Measurements from ENCODE around the gene PSMD10. TPM values are rescaled to one million over a fixed set of nuclear protein-coding genes. Genes with fewer than 3 reads are reported as not detected.

The PSMD10 gene
- total RNA-seq, 1 donor from 2014 or later: 84.7 TPM

GRCh38 chrX:108049649-108050048, 41.7 kb downstream of the PSMD10 start:
- H3K4me3 Mint-ChIP-seq (ENCODE audit: low read depth): no peak overlapping the region
- no peaks in the 10 kb centered on the region for H3K9me3 Mint-ChIP-seq (ENCODE audit: low read depth)

GRCh38 chrX:108044554-108045256, 46.6 kb downstream of the PSMD10 start, which contains the start of gene VSIG1:
TSS of gene VSIG1 (plus strand) at chrX:108045065. CDS start at chrX:108045131, 66 bp downstream.
- no peaks in the 10 kb centered on the region for H3K27me3 Mint-ChIP-seq
- peak within 1 kb of the TSS; percentile 90 for H3K27ac Mint-ChIP-seq
- no peak for TF ChIP-seq CTCF (IDR thresholded peaks at IDR 0.05; ENCODE audit: unreplicated experiment)
- H3K9me3 Mint-ChIP-seq (ENCODE audit: low read depth): no peaks in the 10 kb centered on the region
- peak within 1 kb of the TSS; percentile 74 for H3K4me3 Mint-ChIP-seq (ENCODE audit: low read depth)
- no peaks in the 10 kb centered on the region for H3K36me3 Mint-ChIP-seq (ENCODE audit: insufficient read depth)
- peak; percentile 17 for DNase-seq (ENCODE audit: low spot score, unreplicated experiment)
- peaks cover 31% of the 10 kb centered on the region for H3K4me1 Mint-ChIP-seq (ENCODE audit: low read depth)

More at GRCh38 chrX:108049649-108050048, 41.7 kb downstream of the PSMD10 start:
- no peak for DNase-seq (ENCODE audit: low spot score, unreplicated experiment)
- Mint-ChIP-seq H3K36me3 (ENCODE audit: insufficient read depth) (no peaks in the 10 kb centered on the region), H3K4me1 (ENCODE audit: low read depth) (peaks cover 29% of the 10 kb centered on the region), H3K27me3 (no peaks in the 10 kb centered on the region), H3K27ac (peak overlapping the region; percentile 64)
- TF ChIP-seq CTCF (IDR thresholded peaks at IDR 0.05; ENCODE audit: unreplicated experiment): no peak

DNA sequence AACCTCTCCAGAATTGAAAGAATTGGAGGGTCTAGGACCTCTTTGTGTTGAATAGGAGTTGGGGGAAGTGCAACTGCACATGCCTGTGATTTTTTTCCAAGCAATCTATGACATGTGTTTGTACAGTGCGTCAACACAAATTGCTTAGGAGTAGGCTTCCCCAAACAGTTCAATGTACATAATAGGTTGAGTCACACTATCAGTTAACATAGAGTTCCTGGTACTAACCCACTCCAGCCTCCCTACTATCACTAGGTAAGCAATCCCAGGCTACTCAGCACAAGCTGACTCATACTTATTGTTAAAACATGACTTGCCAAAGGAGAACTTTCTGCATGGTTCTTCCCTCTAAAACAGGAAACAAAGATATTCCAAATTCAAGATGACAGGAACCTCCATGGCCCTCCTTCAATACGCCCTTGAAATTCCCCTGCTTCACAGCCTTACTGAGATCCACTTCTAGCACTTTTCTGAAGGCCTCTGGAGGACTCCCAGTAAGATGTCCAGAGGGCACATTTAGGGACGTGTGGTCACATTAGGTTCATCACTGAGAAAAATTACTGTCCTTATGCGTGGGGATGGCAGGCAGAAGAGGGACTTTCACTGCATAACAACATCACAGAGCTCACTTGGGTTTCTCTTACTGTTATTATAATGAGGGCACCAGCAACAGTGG, 54.9 kb downstream of the PSMD10 start:
- TF ChIP-seq CTCF (IDR thresholded peaks at IDR 0.05; ENCODE audit: unreplicated experiment): no peak
- Mint-ChIP-seq H3K4me3 (ENCODE audit: low read depth) (no peak overlapping the region), H3K9me3 (ENCODE audit: low read depth) (no peaks in the 10 kb centered on the region), H3K27ac (peak overlapping the region; percentile 98), H3K4me1 (ENCODE audit: low read depth) (peaks cover 46% of the 10 kb centered on the region), H3K36me3 (ENCODE audit: insufficient read depth) (no peaks in the 10 kb centered on the region), H3K27me3 (no peaks in the 10 kb centered on the region)
- no peak for DNase-seq (ENCODE audit: low spot score, unreplicated experiment)

- no peak for DNase-seq (ENCODE audit: low spot score, unreplicated experiment)
- H3K9me3 Mint-ChIP-seq (ENCODE audit: low read depth): no peaks in the 10 kb centered on the region
- peaks cover 46% of the 10 kb centered on the region for H3K4me1 Mint-ChIP-seq (ENCODE audit: low read depth)
- no peak for TF ChIP-seq CTCF (IDR thresholded peaks at IDR 0.05; ENCODE audit: unreplicated experiment)
- no peaks in the 10 kb centered on the region for H3K27me3 Mint-ChIP-seq
- no peak overlapping the region for H3K4me3 Mint-ChIP-seq (ENCODE audit: low read depth)
- no peaks in the 10 kb centered on the region for H3K36me3 Mint-ChIP-seq (ENCODE audit: insufficient read depth)
- H3K27ac Mint-ChIP-seq: no peak overlapping the region
These were observed 56.6 kb downstream of the PSMD10 start for GRCh38 chrX:108034725-108035124.

Other genes starting within 250 kb of the PSMD10 start
- gene TEX13B, start 109.2 kb downstream of the PSMD10 start, total RNA-seq: not detected in 2 replicates
- 67.9 and 85.3 TPM in 2 replicates for gene VSIG1, start 46.5 kb downstream of the PSMD10 start, total RNA-seq
- gene ATG4A, start 236 bp upstream of the PSMD10 start, total RNA-seq: 12.6 and 15.1 TPM in 2 replicates

Data from progenitor cell of endocrine pancreas (in vitro differentiated cells).